HTR-8/SVneo (cell line): Measurements from ENCODE around the gene IFNA10.
"Not testable (repeated sequence)": the region's sequence is repeated elsewhere in the genome, so short reads cannot be mapped to it uniquely, and the experiment has no call there.

ENCODE experiments used
- DNase-seq: peaks from one replicate; pipeline ENCODE4 v3.0.0; 2011; ENCODE audit warnings: low spot score, mixed read lengths; ENCODE audit not compliant: insufficient read length
- FAIRE-seq: peaks from 2 replicates; lab custom pipeline; 2011; peaks lifted over from hg19 to GRCh38; lab: Jason Lieb, UNC

Gene IFNA10

GRCh38 chr9:21194867-21195776 lies 11.8 kb downstream of the IFNA10 start:
- not testable (repeated sequence) for DNase-seq, FAIRE-seq

- not testable (repeated sequence) for DNase-seq, FAIRE-seq
Observed at GRCh38 chr9:21187487-21187886, 19.5 kb downstream of the IFNA10 start, which contains the start of gene IFNA4. Gene IFNA4 (minus strand): TSS chr9:21187587. CDS start chr9:21187531, 56 bp downstream.

GRCh38 chr9:21182810-21183736 lies 23.9 kb downstream of the IFNA10 start:
- not testable (repeated sequence) for FAIRE-seq, DNase-seq

GRCh38 chr9:21174671-21175070 lies 32.3 kb downstream of the IFNA10 start:
- FAIRE-seq (no peak), DNase-seq (no peak)

- FAIRE-seq (no peak), DNase-seq (no peak)
Observed at GRCh38 chr9:21172156-21172555, 34.8 kb downstream of the IFNA10 start.

- DNase-seq (no peak), FAIRE-seq (no peak)
Observed at GRCh38 chr9:21171351-21171750, 35.6 kb downstream of the IFNA10 start.

- not testable (repeated sequence) for FAIRE-seq, DNase-seq
Observed at GRCh38 chr9:21166560-21166959, 40.4 kb downstream of the IFNA10 start, which contains the start of gene IFNA21. Gene IFNA21 (minus strand): TSS chr9:21166660. CDS start chr9:21166612, 48 bp downstream.

GRCh38 chr9:21165516-21165915 lies 41.4 kb downstream of the IFNA10 start:
- FAIRE-seq (no peak), DNase-seq (no peak)

- FAIRE-seq = no peak
Observed at GRCh38 chr9:21160178-21160577, 46.8 kb downstream of the IFNA10 start.

More at GRCh38 chr9:21160178-21160577, 46.8 kb downstream of the IFNA10 start:
- no peak for DNase-seq
